Tibial nerve (tissue), 4 donors: ENCODE measurements around the gene VIPR2. TPM values are rescaled to one million over a fixed set of nuclear protein-coding genes. Genes with fewer than 3 reads are reported as not detected.
A peak's percentile ranks its signal among the peaks of the same experiment; 100 is the strongest.

ENCODE experiments used
- DNase-seq, 2 donors: peaks; one replicate each; pipeline ENCODE4 v3.0.0-alpha.2; 2019; ENCODE audit warnings: low spot score in 2 of 2
- H3K27ac ChIP-seq, 4 donors: fragments of 200-600 bp; sonication (generic) in 3 of 4; one replicate each; pipeline ENCODE4 v1.5.1; 2017 to 2019; ENCODE audit warnings: mild to moderate bottlenecking in 1 of 4
- H3K27me3 ChIP-seq, 2 donors: fragments of 200-600 bp; sonication (generic) in 1 of 2; one replicate each; pipeline versions ENCODE4 v1.5.1 to v1.6.0; 2017 to 2019
- H3K36me3 ChIP-seq, 3 donors: fragments of 200-600 bp; sonication (generic); one replicate each; pipeline ENCODE4 v1.5.1; 2018 to 2019
- H3K4me1 ChIP-seq, 4 donors: fragments of 200-600 bp; sonication (generic) in 3 of 4; one replicate each; pipeline ENCODE4 v1.5.1; 2017 to 2019
- H3K4me3 ChIP-seq, 4 donors: fragments of 200-600 bp; sonication (generic) in 3 of 4; one replicate each; pipeline ENCODE4 v1.5.1; 2017 to 2019; ENCODE audit warnings: mild to moderate bottlenecking in 1 of 4, moderate library complexity in 1 of 4
- H3K9me3 ChIP-seq, 4 donors: fragments of 200-600 bp; sonication (generic) in 3 of 4; one replicate each; pipeline ENCODE4 v1.5.1; 2017 to 2019
- CTCF ChIP-seq, 5 experiments: fragments of 200-600 bp in 3 of 5; fragments of 450-650 bp in 2 of 5; sonication (generic) in 3 of 5; IDR thresholded peaks; one replicate each; pipeline ENCODE4 v1.5.1; 2016 to 2019; ENCODE audit warnings: antibody characterized with exemption in 5 of 5, mild to moderate bottlenecking in 3 of 5, moderate library complexity in 2 of 5
- EP300 ChIP-seq, 2 donors: sonication (generic); formaldehyde crosslinking; IDR thresholded peaks; one replicate each; pipeline ENCODE4 v1.6.1; 2017; ENCODE audit warnings: antibody characterized with exemption in 2 of 2, mild to moderate bottlenecking in 1 of 2
- POLR2A ChIP-seq, 2 donors: fragments of 450-650 bp; IDR thresholded peaks; one replicate each; pipeline ENCODE4 v1.6.1; 2017; ENCODE audit warnings: antibody characterized with exemption in 2 of 2, mild to moderate bottlenecking in 2 of 2, moderate library complexity in 2 of 2
- WGBS, 2 donors: methylation state at CpG; one replicate each; pipeline ENCODE4 v1.1.5; 2018; 5-methylcytosine and 5-hydroxymethylcytosine counted together
- total RNA-seq, 4 donors: library from RNA; depleted of rRNA; stranded (reverse); fragments of >200 nt; gene quantifications; one replicate each; pipeline ENCODE4 v1.1.0, GENCODE V29; 2016

VIPR2 gene
- total RNA-seq, 4 donors from 2014 or later = 0.22 to 3.6 (median 2.9) TPM

GRCh38 chr7:159075563-159076238 is 69.0 kb downstream of the VIPR2 start:
- no peak overlapping the region for H3K27ac ChIP-seq
- no peaks in the 10 kb centered on the region for H3K27me3 ChIP-seq
- no peak overlapping the region for H3K4me3 ChIP-seq
- DNase-seq = no peak
- H3K9me3 ChIP-seq = no peaks in the 10 kb centered on the region
- WGBS, 2 donors = 89 to 90% methylated on average over 17 of the region's 17 CpGs
- TF ChIP-seq EP300 (IDR thresholded peaks at IDR 0.05) (no peak), POLR2A (IDR thresholded peaks at IDR 0.05) (no peak), CTCF (IDR thresholded peaks at IDR 0.05) (no peak)
- H3K36me3 ChIP-seq = no peaks in the 10 kb centered on the region
- no peaks in the 10 kb centered on the region for H3K4me1 ChIP-seq

GRCh38 chr7:159071260-159071659 is 73.4 kb downstream of the VIPR2 start:
- Histone ChIP-seq H3K27ac (no peak overlapping the region), H3K4me1 (peaks cover 0 to 33% (median 6%) of the 10 kb centered on the region in 4 donors), H3K36me3 (no peaks in the 10 kb centered on the region), H3K27me3 (no peaks in the 10 kb centered on the region), H3K4me3 (no peak overlapping the region), H3K9me3 (no peaks in the 10 kb centered on the region)
- no peak for DNase-seq
- WGBS, 2 donors = 93 to 94% methylated on average over 6 of the region's 6 CpGs
- TF ChIP-seq EP300 (IDR thresholded peaks at IDR 0.05) (no peak), POLR2A (IDR thresholded peaks at IDR 0.05) (no peak), CTCF (IDR thresholded peaks at IDR 0.05) (no peak)

- Histone ChIP-seq H3K4me3 (no peak overlapping the region), H3K27me3 (no peaks in the 10 kb centered on the region), H3K27ac (no peak overlapping the region), H3K9me3 (no peaks in the 10 kb centered on the region), H3K4me1 (peaks cover 0 to 33% (median 6%) of the 10 kb centered on the region in 4 donors), H3K36me3 (no peaks in the 10 kb centered on the region)
- 41 to 43% methylated on average over 17 of the region's 17 CpGs for WGBS, 2 donors
- no peak for TF ChIP-seq EP300 (IDR thresholded peaks at IDR 0.05)
- TF ChIP-seq POLR2A (IDR thresholded peaks at IDR 0.05) = no peak
- TF ChIP-seq CTCF (IDR thresholded peaks at IDR 0.05) = no peak
- no peak for DNase-seq
Observed at GRCh38 chr7:159070431-159071148, 74.1 kb downstream of the VIPR2 start.

GRCh38 chr7:159068893-159069448 is 75.7 kb downstream of the VIPR2 start:
- WGBS, 2 donors = 84 to 85% methylated on average over 14 of the region's 14 CpGs
- DNase-seq = no peak

More at GRCh38 chr7:159068893-159069448, 75.7 kb downstream of the VIPR2 start:
- Histone ChIP-seq H3K9me3 (no peaks in the 10 kb centered on the region), H3K27me3 (no peaks in the 10 kb centered on the region), H3K27ac (peak overlapping the region in 2 of 4 donors; percentile 60 to 61), H3K4me1 (peaks cover 0 to 33% (median 6%) of the 10 kb centered on the region in 4 donors), H3K4me3 (no peak overlapping the region), H3K36me3 (no peaks in the 10 kb centered on the region)
- no peak for TF ChIP-seq CTCF (IDR thresholded peaks at IDR 0.05)
- no peak for TF ChIP-seq EP300 (IDR thresholded peaks at IDR 0.05)
- TF ChIP-seq POLR2A (IDR thresholded peaks at IDR 0.05) = no peak
